Mucosa of descending colon (tissue), 3 donors: Measurements from ENCODE around the gene PLCB4. TPM values are rescaled to one million over a fixed set of nuclear protein-coding genes. Genes with fewer than 3 reads are reported as not detected.

Source experiments
- ATAC-seq: fragments of 200-7000 bp; cut with Tn5 transposase; one replicate; pipeline ENCODE4 v1.9.1; 2020; ENCODE audit warnings: mild to moderate bottlenecking, moderate library complexity
- DNase-seq, 3 donors: peaks; one replicate each; pipeline ENCODE4 v3.0.0-alpha.2; 2020
- H3K36me3 ChIP-seq: fragments of 200-600 bp; one replicate; pipeline ENCODE4 v1.8.0; 2021; ENCODE audit warnings: low read depth, mild to moderate bottlenecking
- H3K4me1 ChIP-seq: fragments of 200-600 bp; one replicate; pipeline ENCODE4 v1.8.0; 2021; ENCODE audit warnings: low read depth, mild to moderate bottlenecking
- H3K4me3 ChIP-seq: fragments of 200-600 bp; one replicate; pipeline ENCODE4 v1.8.0; 2021; ENCODE audit warnings: mild to moderate bottlenecking
- H3K9me3 ChIP-seq: fragments of 200-600 bp; one replicate; pipeline ENCODE4 v1.8.0; 2021; ENCODE audit warnings: mild to moderate bottlenecking
- intact Hi-C, 2 donors: fragments of 100-400 bp; cut with DNase I in 1 of 2; cut with micrococcal nuclease in 1 of 2; formaldehyde crosslinking; loops; one replicate each; pipeline versions ENCODE4 v1.11.0 to v1.11.1; 2022; cut with DNase I, micrococcal nuclease
- total RNA-seq, 3 donors: library from RNA; stranded (reverse); fragmentation: NEBNext Ultra II Directional in 2 of 3; extraction: Animal tissue kit (Norgen Biotek cat#: 25700) in 2 of 3; gene quantifications; one replicate each; pipeline versions ENCODE4 v1.2.1 to v1.2.4, GENCODE V29; 2021 to 2023
- TF ChIP-seq, protein P1 (sequence below): fragments of 200-600 bp; IDR thresholded peaks from one replicate; pipeline ENCODE4 v1.8.0; 2022; ENCODE audit warnings: antibody characterized with exemption, mild to moderate bottlenecking
- donor health status: DM: no; HTN: no; CAD: no; lungs with moderate emphysema.
- donor health status: DM: no; HTN: no; CAD: no.
- donor health status: DM: no; HTN: yes; CAD: no.

Gene PLCB4
- total RNA-seq, 3 donors from 2014 or later: 37.8 to 55.0 (median 51.2) TPM

DNA sequence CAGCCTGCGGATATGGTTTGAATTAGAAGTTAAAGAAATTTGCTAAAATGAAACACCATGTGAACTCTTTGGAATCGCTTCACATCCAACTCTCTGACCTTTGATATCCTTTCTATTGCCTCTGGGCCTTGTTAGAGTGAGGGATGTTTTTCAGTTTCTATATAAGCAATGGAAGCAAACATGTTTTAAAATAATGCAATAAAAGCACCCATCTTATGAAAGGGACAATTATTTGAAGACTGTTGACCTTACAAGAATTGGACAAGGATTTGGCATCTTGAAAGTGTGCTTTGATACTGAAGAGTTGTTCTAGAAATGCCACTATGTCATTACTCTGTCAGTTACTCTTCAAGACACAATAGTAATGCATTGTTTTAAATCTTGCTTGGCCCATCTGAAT lies 221.4 kb downstream of the PLCB4 start:
- H3K9me3 ChIP-seq: no peaks in the 10 kb centered on the region
- TF ChIP-seq, protein P1, sequence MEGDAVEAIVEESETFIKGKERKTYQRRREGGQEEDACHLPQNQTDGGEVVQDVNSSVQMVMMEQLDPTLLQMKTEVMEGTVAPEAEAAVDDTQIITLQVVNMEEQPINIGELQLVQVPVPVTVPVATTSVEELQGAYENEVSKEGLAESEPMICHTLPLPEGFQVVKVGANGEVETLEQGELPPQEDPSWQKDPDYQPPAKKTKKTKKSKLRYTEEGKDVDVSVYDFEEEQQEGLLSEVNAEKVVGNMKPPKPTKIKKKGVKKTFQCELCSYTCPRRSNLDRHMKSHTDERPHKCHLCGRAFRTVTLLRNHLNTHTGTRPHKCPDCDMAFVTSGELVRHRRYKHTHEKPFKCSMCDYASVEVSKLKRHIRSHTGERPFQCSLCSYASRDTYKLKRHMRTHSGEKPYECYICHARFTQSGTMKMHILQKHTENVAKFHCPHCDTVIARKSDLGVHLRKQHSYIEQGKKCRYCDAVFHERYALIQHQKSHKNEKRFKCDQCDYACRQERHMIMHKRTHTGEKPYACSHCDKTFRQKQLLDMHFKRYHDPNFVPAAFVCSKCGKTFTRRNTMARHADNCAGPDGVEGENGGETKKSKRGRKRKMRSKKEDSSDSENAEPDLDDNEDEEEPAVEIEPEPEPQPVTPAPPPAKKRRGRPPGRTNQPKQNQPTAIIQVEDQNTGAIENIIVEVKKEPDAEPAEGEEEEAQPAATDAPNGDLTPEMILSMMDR: no peak
- H3K4me1 ChIP-seq: no peaks in the 10 kb centered on the region
- DNase-seq: no peak
- H3K4me3 ChIP-seq: no peak overlapping the region
- intact Hi-C loops: no loop called here
- no peak for ATAC-seq
- no peaks in the 10 kb centered on the region for H3K36me3 ChIP-seq

DNA sequence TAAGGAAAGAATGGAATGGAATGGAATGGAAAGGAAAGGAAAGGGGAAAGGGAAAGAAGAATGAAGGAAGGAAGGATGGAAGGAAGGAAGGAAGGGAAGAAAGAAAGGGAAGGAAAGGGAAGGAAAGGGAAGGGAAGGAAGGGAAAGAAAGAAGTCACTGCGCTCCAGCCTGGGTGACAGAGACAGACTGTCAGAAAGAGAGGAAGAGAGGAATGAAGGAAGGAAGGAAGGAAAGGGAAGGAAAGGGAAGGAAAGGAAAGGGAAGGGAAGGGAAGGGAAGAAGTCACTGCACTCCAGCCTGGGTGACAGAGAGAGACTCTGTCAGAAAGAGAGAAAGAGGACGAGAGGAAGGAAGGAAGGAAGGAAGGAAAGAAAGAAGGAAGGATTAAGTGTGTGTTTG lies 224.3 kb downstream of the PLCB4 start:
- intact Hi-C loops: no loop called here
- no peak overlapping the region for H3K4me3 ChIP-seq
- TF ChIP-seq, protein P1: no peak

DNA sequence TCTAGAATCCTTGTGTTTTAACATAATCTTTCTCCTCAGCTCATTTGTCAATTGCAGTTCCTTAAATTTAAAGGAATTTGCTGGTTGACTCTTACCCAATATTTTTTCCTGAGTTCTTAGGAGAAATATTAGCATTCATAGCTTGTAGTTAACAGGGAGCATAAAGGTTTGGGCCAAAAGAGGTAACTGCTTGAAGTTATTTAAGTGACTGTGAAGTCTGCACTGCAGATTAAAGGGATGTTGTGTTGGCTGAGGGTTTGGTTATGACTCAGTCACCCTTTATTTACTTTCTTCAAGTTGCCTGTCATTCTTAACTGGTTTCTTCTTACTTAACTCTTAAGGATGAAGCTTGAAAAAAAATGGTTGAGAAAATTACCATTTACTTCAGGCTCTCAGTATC lies 225.2 kb downstream of the PLCB4 start:
- H3K4me3 ChIP-seq: no peak overlapping the region
- H3K4me1 ChIP-seq: no peaks in the 10 kb centered on the region
- ATAC-seq (peak; percentile 56), DNase-seq (no peak)
- TF ChIP-seq, protein P1: no peak
- intact Hi-C loops: no loop called here
- no peaks in the 10 kb centered on the region for H3K36me3 ChIP-seq
- no peaks in the 10 kb centered on the region for H3K9me3 ChIP-seq

More for the DNA sequence above, 224.3 kb downstream of the PLCB4 start:
- ATAC-seq: no peak
- Histone ChIP-seq H3K9me3 (no peaks in the 10 kb centered on the region), H3K36me3 (no peaks in the 10 kb centered on the region), H3K4me1 (no peaks in the 10 kb centered on the region)
- no peak for DNase-seq

DNA sequence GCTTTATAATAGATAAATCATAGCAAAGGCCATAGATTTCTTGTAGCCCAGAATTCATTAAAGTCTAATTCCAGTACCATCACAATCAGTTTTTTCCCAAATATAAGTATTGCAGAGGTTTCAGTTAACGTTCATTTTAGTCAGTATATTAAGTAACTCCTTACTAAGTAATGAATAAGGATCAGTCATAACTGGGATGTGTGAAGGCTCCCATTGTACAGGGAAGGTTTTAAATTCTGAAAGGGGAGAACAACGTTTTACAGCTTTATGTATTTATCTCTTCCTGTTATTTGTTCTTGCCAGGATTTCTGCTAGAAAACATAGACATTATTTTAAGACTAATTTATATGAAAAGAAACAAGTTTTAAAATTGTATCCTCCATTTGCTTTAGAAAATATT lies 230.0 kb downstream of the PLCB4 start:
- Histone ChIP-seq H3K4me1 (no peaks in the 10 kb centered on the region), H3K9me3 (no peaks in the 10 kb centered on the region), H3K4me3 (no peak overlapping the region), H3K36me3 (no peaks in the 10 kb centered on the region)
- DNase-seq (no peak), ATAC-seq (no peak)
- TF ChIP-seq, protein P1: no peak
- intact Hi-C loops: no loop called here

DNA sequence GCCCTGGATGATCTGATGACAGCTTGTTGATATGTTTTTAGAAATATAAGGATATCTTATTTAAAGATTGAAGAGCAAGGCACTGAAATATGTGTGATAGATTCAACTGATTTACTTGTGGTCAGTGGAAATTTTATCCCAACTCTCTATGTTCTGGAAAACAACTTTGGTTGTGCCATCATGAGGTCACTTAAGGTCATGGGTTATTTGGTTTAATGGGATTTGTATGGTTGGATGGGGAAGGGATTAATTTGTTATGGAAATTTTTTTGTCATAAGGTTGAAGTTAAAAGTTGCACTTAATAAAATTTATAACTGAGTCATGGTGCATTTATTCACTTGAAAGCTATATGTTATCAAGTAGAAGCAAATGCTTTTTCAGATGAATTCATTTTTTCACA lies 231.2 kb downstream of the PLCB4 start:
- no peak for ATAC-seq
- no peak for DNase-seq
- intact Hi-C loops: no loop called here
- no peaks in the 10 kb centered on the region for H3K4me1 ChIP-seq
- TF ChIP-seq, protein P1: no peak
- H3K4me3 ChIP-seq: no peak overlapping the region
- no peaks in the 10 kb centered on the region for H3K36me3 ChIP-seq
- no peaks in the 10 kb centered on the region for H3K9me3 ChIP-seq

DNA sequence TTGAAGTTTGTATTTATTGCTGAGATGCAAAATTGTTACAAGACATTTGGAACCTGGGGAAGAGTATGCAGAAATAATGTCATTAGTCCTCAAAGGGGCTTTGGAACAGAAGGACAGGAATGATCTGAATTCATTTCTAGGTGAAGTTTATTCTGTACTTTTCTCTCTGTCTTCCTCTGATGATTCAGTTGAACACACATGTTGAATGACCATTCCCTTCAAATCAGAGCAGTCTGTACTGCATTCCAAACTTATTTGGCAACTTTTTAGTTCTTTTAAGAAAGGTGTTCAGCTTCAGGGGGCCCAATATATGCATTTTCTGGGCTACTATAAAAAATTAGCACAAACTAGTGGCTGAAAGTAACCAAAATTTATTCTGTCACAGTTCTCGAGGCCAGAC lies 231.6 kb downstream of the PLCB4 start:
- intact Hi-C loops: no loop called here
- DNase-seq: no peak
- Histone ChIP-seq H3K4me3 (no peak overlapping the region), H3K9me3 (no peaks in the 10 kb centered on the region), H3K4me1 (no peaks in the 10 kb centered on the region), H3K36me3 (no peaks in the 10 kb centered on the region)
- ATAC-seq: no peak
- TF ChIP-seq, protein P1: no peak
